Neural cell (in vitro differentiated cells): ENCODE data around the gene ABCA4. TPM values are rescaled to one million over a fixed set of nuclear protein-coding genes. Genes with fewer than 3 reads are reported as not detected.

ENCODE experiments used
- H2AFZ ChIP-seq: fragments of 200-600, 300-800 bp; sonication (generic), shearing (Covaris generic); 2 replicates; pipeline ENCODE4 v1.6.0; 2014; ENCODE audit warnings: low read depth, mild to moderate bottlenecking, antibody characterized with exemption, low read length, moderate library complexity
- H3F3A ChIP-seq: fragments of 200-600 bp; shearing (Covaris generic); 2 replicates; pipeline ENCODE4 v1.6.1; 2016; ENCODE audit warnings: mild to moderate bottlenecking, moderate library complexity, mixed read lengths, antibody characterized with exemption, low read length; ENCODE audit not compliant: insufficient read depth, poor library complexity, severe bottlenecking
- H3K27ac ChIP-seq: fragments of 200-600, 300-800 bp; sonication (generic), shearing (Covaris generic); 2 replicates; pipeline ENCODE4 v1.5.1; 2014; ENCODE audit warnings: mild to moderate bottlenecking, low read length, moderate library complexity
- H3K27me3 ChIP-seq: fragments of 300-800, 200-600 bp; sonication (generic), shearing (Covaris generic); 2 replicates; pipeline ENCODE4 v1.6.0; 2014; ENCODE audit warnings: mild to moderate bottlenecking, low read depth, low read length, moderate library complexity; ENCODE audit not compliant: insufficient read depth
- H3K36me3 ChIP-seq: fragments of 300-800, 200-600 bp; sonication (generic), shearing (Covaris generic); 2 replicates; pipeline ENCODE4 v1.5.1; 2014; ENCODE audit warnings: mild to moderate bottlenecking, antibody characterized with exemption, low read length, moderate library complexity; ENCODE audit not compliant: insufficient read depth
- H3K4me2 ChIP-seq: fragments of 300-800, 200-600 bp; sonication (generic), shearing (Covaris generic); 2 replicates; pipeline ENCODE4 v1.6.0; 2014; ENCODE audit warnings: mild to moderate bottlenecking, low read length
- H3K4me3 ChIP-seq: fragments of 300-800, 200-600 bp; sonication (generic), shearing (Covaris generic); 2 replicates; pipeline ENCODE4 v1.5.1; 2014; ENCODE audit warnings: mild to moderate bottlenecking, low read length, moderate library complexity
- H3K79me2 ChIP-seq: fragments of 200-600 bp; shearing (Covaris generic); replicated peaks from 2 replicates; pipeline ENCODE4 v1.6.0; 2014; ENCODE audit warnings: mild to moderate bottlenecking, low read length, moderate library complexity; ENCODE audit not compliant: insufficient read depth
- H3K9ac ChIP-seq: fragments of 300-800, 200-600 bp; sonication (generic), shearing (Covaris generic); 2 replicates; pipeline ENCODE4 v1.6.1; 2016; ENCODE audit warnings: mild to moderate bottlenecking, low read length, mixed read lengths
- H3K9me2 ChIP-seq: fragments of 200-600 bp; shearing (Covaris generic); 2 replicates; pipeline ENCODE4 v1.6.1; 2016; ENCODE audit warnings: mild to moderate bottlenecking, low read length, mixed read lengths; ENCODE audit not compliant: insufficient read depth
- H3K9me3 ChIP-seq: fragments of 200-600, 300-800 bp; sonication (generic), shearing (Covaris generic); 2 replicates; pipeline ENCODE4 v1.6.1; 2016; ENCODE audit warnings: mild to moderate bottlenecking, mixed run types, low read length, moderate library complexity, mixed read lengths
- H4K20me1 ChIP-seq: fragments of 200-600 bp; shearing (Covaris generic); 2 replicates; pipeline ENCODE4 v1.6.1; 2016; ENCODE audit warnings: mild to moderate bottlenecking, mixed run types; ENCODE audit not compliant: insufficient read depth
- CTCF ChIP-seq: fragments of 450-650 bp; IDR thresholded peaks from 2 replicates; pipeline ENCODE4 v1.5.1; 2014; ENCODE audit warnings: antibody characterized with exemption, mild to moderate bottlenecking, moderate library complexity; ENCODE audit not compliant: poor library complexity, severe bottlenecking
- EP300 ChIP-seq: fragments of 450-650 bp; conservative IDR thresholded peaks from 2 replicates; pipeline ENCODE4 v1.6.1; 2014; ENCODE audit warnings: antibody characterized with exemption, mild to moderate bottlenecking, moderate library complexity; ENCODE audit not compliant: poor library complexity, severe bottlenecking
- EZH2 ChIP-seq: fragments of 200-600, 300-800 bp; shearing (Covaris generic), sonication (generic); IDR thresholded peaks from 2 replicates; pipeline ENCODE4 v1.6.1; 2014; ENCODE audit warnings: antibody characterized with exemption, low read length, borderline replicate concordance, mild to moderate bottlenecking; ENCODE audit not compliant: insufficient read depth, poor library complexity, severe bottlenecking
- MXI1 ChIP-seq: fragments of 450-650 bp; conservative IDR thresholded peaks from 2 replicates; pipeline ENCODE4 v1.6.1; 2014; ENCODE audit warnings: antibody characterized with exemption, mild to moderate bottlenecking; ENCODE audit not compliant: poor library complexity, severe bottlenecking
- POLR2AphosphoS5 ChIP-seq: IDR thresholded peaks from 2 replicates; pipeline ENCODE4 v1.6.1; 2012
- RAD21 ChIP-seq: fragments of 450-650 bp; conservative IDR thresholded peaks from 2 replicates; pipeline ENCODE4 v1.6.1; 2014; ENCODE audit warnings: antibody characterized with exemption, mild to moderate bottlenecking, moderate library complexity
- SMC3 ChIP-seq: fragments of 450-650 bp; conservative IDR thresholded peaks from 2 replicates; pipeline ENCODE4 v1.6.1; 2014; ENCODE audit warnings: antibody characterized with exemption, mild to moderate bottlenecking, moderate library complexity; ENCODE audit not compliant: poor library complexity
- TAF1 ChIP-seq: IDR thresholded peaks from 2 replicates; pipeline ENCODE4 v1.6.1; 2012; ENCODE audit warnings: low read depth
- polyA plus RNA-seq: library from polyadenylated mRNA; depleted of rRNA; stranded (reverse); fragments of >200 nt; gene quantifications from 2 replicates; pipeline ENCODE4 v1.2.3, GENCODE V29; 2014
- TF ChIP-seq, protein P1 (sequence below): IDR thresholded peaks from 2 replicates; pipeline ENCODE4 v1.6.1; 2012; ENCODE audit warnings: borderline replicate concordance

ABCA4 gene
- polyA plus RNA-seq, 1 donor from 2014 or later, result not detected

DNA sequence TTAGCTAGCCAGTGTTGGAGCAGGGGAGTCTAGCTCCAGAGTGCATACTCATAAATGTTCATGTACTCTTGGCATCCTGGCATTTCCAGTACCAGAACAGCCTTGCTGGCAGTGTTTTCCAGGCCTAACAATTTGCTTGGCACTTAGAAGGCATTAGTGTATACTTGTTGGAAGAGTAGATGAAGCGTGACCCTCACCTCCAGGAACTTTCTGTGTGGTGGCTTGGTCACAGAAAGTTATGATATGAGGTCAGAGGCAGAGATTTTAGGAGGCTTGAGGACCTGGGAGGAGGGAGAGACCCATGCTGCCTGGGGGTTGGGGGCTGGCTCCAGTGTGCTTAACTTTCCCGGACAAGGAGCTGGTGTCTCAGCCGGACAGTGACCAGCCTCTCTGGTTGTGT is 159.0 kb downstream of the ABCA4 start:
- Histone ChIP-seq H3K4me2 (no peak overlapping the region), H3K9ac (no peak overlapping the region), H3K27ac (no peak overlapping the region), H2AFZ (no peak overlapping the region), H3K27me3 (no peaks in the 10 kb centered on the region), H3K9me2 (no peaks in the 10 kb centered on the region), H3K36me3 (no peaks in the 10 kb centered on the region), H3K4me3 (no peak overlapping the region), H3F3A (no peaks in the 10 kb centered on the region), H3K9me3 (no peaks in the 10 kb centered on the region), H3K79me2 (no peaks in the 10 kb centered on the region), H4K20me1 (no peaks in the 10 kb centered on the region)
- no peak for TF ChIP-seq MXI1

- Histone ChIP-seq H3K79me2 (no peaks in the 10 kb centered on the region), H4K20me1 (no peaks in the 10 kb centered on the region), H3K4me2 (no peak overlapping the region), H3K27ac (no peak overlapping the region), H3K9ac (no peak overlapping the region), H3K9me3 (no peaks in the 10 kb centered on the region), H3K36me3 (no peaks in the 10 kb centered on the region), H3K27me3 (no peaks in the 10 kb centered on the region), H3K9me2 (no peaks in the 10 kb centered on the region), H3K4me3 (no peak overlapping the region), H2AFZ (no peak overlapping the region), H3F3A (no peaks in the 10 kb centered on the region)
- TF ChIP-seq CTCF (no peak), TAF1 (no peak), MXI1 (no peak), POLR2AphosphoS5 (no peak), EP300 (no peak), RAD21 (no peak), SMC3 (no peak), EZH2 (no peak)
These were observed 159.5 kb downstream of the ABCA4 start for GRCh38 chr1:93961443-93961842.

GRCh38 chr1:93960641-93961147 is 160.3 kb downstream of the ABCA4 start:
- Histone ChIP-seq H3K27me3 (no peaks in the 10 kb centered on the region), H3K36me3 (no peaks in the 10 kb centered on the region), H3K79me2 (no peaks in the 10 kb centered on the region), H2AFZ (no peak overlapping the region), H3K9me2 (no peaks in the 10 kb centered on the region), H3K27ac (no peak overlapping the region), H3K9ac (no peak overlapping the region), H3K9me3 (no peaks in the 10 kb centered on the region), H3K4me3 (no peak overlapping the region), H3F3A (no peaks in the 10 kb centered on the region), H3K4me2 (no peak overlapping the region), H4K20me1 (no peaks in the 10 kb centered on the region)
- TF ChIP-seq RAD21 (no peak), SMC3 (no peak)
- TF ChIP-seq, protein P1, sequence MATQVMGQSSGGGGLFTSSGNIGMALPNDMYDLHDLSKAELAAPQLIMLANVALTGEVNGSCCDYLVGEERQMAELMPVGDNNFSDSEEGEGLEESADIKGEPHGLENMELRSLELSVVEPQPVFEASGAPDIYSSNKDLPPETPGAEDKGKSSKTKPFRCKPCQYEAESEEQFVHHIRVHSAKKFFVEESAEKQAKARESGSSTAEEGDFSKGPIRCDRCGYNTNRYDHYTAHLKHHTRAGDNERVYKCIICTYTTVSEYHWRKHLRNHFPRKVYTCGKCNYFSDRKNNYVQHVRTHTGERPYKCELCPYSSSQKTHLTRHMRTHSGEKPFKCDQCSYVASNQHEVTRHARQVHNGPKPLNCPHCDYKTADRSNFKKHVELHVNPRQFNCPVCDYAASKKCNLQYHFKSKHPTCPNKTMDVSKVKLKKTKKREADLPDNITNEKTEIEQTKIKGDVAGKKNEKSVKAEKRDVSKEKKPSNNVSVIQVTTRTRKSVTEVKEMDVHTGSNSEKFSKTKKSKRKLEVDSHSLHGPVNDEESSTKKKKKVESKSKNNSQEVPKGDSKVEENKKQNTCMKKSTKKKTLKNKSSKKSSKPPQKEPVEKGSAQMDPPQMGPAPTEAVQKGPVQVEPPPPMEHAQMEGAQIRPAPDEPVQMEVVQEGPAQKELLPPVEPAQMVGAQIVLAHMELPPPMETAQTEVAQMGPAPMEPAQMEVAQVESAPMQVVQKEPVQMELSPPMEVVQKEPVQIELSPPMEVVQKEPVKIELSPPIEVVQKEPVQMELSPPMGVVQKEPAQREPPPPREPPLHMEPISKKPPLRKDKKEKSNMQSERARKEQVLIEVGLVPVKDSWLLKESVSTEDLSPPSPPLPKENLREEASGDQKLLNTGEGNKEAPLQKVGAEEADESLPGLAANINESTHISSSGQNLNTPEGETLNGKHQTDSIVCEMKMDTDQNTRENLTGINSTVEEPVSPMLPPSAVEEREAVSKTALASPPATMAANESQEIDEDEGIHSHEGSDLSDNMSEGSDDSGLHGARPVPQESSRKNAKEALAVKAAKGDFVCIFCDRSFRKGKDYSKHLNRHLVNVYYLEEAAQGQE, result no peak
